GM06990 (cell line): ENCODE results near the gene SASH3.
A peak's percentile ranks its signal among the peaks of the same experiment; 100 is the strongest.

Experiments used
- DNase-seq: peaks from one replicate; pipeline ENCODE4 v3.0.0-alpha.2; 2011; ENCODE audit not compliant: insufficient read length; ENCODE audit errors: extremely low read depth
- H3K27me3 ChIP-seq: replicated peaks from 2 replicates; pipeline ENCODE4 v1.6.0; 2011; ENCODE audit warnings: low read length; ENCODE audit not compliant: control insufficient read depth, insufficient read depth
- H3K36me3 ChIP-seq: 2 replicates; pipeline ENCODE4 v1.5.1; 2011; ENCODE audit warnings: low read length; ENCODE audit not compliant: control insufficient read depth, insufficient read depth
- H3K4me3 ChIP-seq: replicated peaks from 2 replicates; pipeline ENCODE4 v1.5.1; 2011; ENCODE audit warnings: low read depth, mild to moderate bottlenecking, control low read depth, low read length
- TF ChIP-seq, protein P1 (sequence below): IDR thresholded peaks from 2 replicates; pipeline ENCODE4 v1.5.1; 2011; ENCODE audit warnings: low read length, control low read depth, mild to moderate bottlenecking, inconsistent platforms; ENCODE audit not compliant: insufficient read depth, poor library complexity, severe bottlenecking

The SASH3 gene

DNA sequence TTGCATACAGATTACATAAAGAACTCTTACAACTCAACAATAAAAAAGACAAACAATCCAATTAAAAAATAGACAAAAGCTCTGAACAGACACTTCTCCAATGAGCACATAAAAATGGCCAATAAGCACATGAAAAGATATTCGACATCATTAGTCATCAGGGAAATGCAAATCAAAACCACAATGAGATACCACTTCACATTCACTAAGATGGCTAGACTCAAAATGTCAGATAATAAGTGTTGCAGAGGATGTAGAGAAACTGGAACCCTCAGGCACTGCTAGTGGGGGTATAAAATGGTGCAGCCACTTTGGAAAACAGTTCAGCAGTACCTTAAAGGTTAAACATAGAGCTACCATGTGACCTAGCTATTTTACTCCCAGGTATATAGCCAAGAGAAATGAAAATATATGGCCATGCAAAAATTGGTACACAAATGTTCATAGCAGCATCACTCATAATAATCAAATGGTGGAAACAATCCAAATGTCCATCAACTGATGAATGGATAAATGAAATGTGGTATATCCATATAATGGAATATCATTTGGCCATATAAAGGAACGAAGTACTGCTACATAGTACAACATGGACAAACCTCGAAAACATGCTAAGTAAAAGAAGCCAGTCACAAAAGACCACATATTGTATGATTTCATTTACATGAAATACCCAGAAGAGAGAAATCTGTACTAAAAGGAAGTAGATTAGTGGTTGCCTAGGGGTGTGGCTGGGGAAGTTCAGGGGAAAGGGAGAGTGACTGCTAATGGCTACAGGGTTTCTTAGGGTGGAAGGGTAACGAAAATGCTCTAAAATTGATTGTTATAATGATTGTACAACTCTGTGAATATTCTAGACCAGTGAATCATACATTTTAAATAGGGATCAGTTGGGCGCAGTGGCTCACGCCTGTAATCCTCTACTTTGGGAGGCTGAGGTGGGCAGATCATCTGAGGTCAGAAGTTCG, 29.4 kb downstream of the SASH3 start:
- H3K4me3 ChIP-seq: no peak overlapping the region
- no peaks in the 10 kb centered on the region; the same call in 1 of the 2 replicates for H3K36me3 ChIP-seq
- no peak for DNase-seq
- TF ChIP-seq, protein P1, sequence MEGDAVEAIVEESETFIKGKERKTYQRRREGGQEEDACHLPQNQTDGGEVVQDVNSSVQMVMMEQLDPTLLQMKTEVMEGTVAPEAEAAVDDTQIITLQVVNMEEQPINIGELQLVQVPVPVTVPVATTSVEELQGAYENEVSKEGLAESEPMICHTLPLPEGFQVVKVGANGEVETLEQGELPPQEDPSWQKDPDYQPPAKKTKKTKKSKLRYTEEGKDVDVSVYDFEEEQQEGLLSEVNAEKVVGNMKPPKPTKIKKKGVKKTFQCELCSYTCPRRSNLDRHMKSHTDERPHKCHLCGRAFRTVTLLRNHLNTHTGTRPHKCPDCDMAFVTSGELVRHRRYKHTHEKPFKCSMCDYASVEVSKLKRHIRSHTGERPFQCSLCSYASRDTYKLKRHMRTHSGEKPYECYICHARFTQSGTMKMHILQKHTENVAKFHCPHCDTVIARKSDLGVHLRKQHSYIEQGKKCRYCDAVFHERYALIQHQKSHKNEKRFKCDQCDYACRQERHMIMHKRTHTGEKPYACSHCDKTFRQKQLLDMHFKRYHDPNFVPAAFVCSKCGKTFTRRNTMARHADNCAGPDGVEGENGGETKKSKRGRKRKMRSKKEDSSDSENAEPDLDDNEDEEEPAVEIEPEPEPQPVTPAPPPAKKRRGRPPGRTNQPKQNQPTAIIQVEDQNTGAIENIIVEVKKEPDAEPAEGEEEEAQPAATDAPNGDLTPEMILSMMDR: no peak
- H3K27me3 ChIP-seq: no peaks in the 10 kb centered on the region

DNA sequence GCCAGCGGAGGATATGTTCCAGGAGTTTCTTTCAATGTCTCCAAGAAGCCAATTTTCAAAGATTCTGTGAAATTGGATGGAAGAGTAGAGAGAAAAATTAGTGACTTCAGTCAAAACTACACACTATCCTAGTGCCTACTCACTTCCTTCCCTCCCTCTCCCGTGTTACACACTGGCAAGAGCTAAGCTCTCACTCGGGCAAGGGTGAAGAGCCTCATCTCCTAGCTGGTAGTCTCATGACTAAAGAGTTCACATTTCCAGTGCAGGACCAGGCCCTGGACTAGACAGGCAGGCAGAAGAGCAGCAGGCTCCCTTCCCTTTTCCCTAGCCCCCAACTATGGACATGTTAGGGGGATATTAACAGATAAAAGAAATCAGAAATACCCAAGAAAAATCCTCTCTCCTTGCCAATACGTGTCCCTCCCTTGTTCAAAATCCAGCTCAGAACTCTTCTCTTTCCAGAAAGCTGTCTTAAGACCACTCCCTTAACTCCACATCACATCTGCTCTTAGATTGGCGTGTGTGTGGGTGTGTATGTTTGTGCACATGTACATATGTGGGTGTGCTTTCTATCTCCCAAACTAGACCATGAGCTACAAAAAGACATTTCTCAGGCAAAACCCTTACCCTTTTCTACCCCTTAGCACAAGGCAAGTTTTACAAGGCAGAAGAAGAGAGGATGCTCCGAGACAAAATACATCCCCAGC, 34.1 kb downstream of the SASH3 start:
- TF ChIP-seq, protein P1: no peak
- no peaks in the 10 kb centered on the region for H3K36me3 ChIP-seq
- H3K27me3 ChIP-seq: no peaks in the 10 kb centered on the region
- no peak for DNase-seq
- H3K4me3 ChIP-seq: no peak overlapping the region

DNA sequence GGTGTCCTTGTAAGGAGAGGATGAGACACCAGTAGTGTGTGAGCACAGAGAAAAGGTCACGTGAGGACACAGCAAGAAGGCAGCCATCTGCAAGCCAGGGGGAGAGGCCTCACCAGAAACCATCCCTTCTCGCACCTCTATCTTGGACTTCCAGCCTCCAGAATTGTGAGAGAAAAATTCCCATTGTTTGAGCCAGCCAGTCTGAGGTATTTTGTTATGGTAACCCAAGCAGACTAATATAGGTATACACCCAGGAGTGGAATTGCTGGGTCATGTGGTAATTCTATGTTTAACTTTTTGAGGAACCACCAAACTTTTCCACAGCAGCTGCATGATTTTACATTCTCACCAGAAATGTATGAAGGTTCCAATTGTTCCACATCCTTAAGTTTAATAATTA, 38.4 kb downstream of the SASH3 start:
- TF ChIP-seq, protein P1: no peak
- H3K36me3 ChIP-seq: no peaks in the 10 kb centered on the region
- H3K4me3 ChIP-seq: no peak overlapping the region
- DNase-seq: no peak
- H3K27me3 ChIP-seq: no peaks in the 10 kb centered on the region

DNA sequence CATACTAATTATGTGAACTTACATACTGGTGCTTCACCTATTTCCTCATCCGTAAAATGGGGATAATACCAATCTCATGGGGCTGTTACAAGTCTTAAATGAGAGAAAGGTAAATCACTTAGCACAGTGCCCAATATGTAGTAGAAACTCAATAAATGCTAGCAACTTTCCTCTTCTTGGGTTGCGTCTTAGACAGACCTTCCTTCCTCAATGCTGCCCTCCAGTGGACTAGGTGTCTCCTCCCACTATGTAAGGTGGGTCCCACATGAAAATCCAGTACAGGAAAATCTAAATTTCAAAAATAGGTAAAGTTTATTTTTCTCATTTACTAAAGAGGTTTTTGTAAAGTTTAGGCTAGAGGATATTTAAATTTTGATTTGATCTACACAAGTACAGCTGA, 43.4 kb downstream of the SASH3 start:
- Histone ChIP-seq H3K36me3 (no peaks in the 10 kb centered on the region), H3K27me3 (no peaks in the 10 kb centered on the region), H3K4me3 (no peak overlapping the region)
- TF ChIP-seq, protein P1: peak; percentile 79
- no peak for DNase-seq

DNA sequence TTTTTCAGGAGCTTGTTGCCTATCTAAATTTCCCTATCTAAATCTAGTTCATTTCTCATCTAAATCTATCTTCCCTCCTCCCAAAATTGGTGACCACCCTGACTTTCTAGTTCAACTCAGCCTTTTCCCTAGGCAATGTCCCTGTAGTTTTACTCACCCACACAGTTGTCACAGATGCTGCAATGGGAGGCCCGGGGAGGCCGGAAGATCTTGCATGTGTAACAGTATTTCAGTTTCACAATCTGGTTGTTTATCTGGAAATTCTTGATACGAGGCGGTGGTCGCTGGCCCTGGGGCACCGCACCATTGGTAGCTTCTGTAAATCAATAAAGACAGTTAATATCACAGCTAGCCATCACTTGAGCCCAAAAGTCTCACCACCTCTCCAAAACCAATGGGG, 43.8 kb downstream of the SASH3 start:
- H3K36me3 ChIP-seq: no peaks in the 10 kb centered on the region
- H3K27me3 ChIP-seq: no peaks in the 10 kb centered on the region
- no peak for DNase-seq
- TF ChIP-seq, protein P1: no peak
- H3K4me3 ChIP-seq: no peak overlapping the region
